Motor neuron (in vitro differentiated cells): ENCODE results near the gene FAM32A. TPM values are rescaled to one million over a fixed set of nuclear protein-coding genes. Genes with fewer than 3 reads are reported as not detected.
A peak's percentile ranks its signal among the peaks of the same experiment; 100 is the strongest.

Experiments
- ATAC-seq, 8 experiments: fragments of 200-7000 bp; cut with Tn5 transposase; replicated peaks in 6 of 8; 2 replicates each; pipeline ENCODE4 v1.8.0; 2021; ENCODE audit warnings: mild to moderate bottlenecking in 8 of 8, moderate library complexity in 8 of 8
- H3K27ac ChIP-seq, 2 donors: fragments of 250-450 bp; sonication (Bioruptor Pico); 2 replicates each; pipeline ENCODE4 v1.9.0; 2021; ENCODE audit warnings: antibody characterized with exemption in 2 of 2, mild to moderate bottlenecking in 2 of 2, moderate library complexity in 1 of 2
- H3K4me1 ChIP-seq, 2 donors: fragments of 250-450 bp; sonication (Bioruptor Pico); replicated peaks in 1 of 2; 2 replicates each; pipeline ENCODE4 v1.6.1; 2021; ENCODE audit warnings: antibody characterized with exemption in 2 of 2, mild to moderate bottlenecking in 2 of 2, moderate library complexity in 1 of 2
- H3K4me3 ChIP-seq, 5 donors: fragments of 250-450 bp; sonication (Bioruptor Pico); 2 replicates each; pipeline ENCODE4 v1.9.0; 2021; ENCODE audit warnings: antibody characterized with exemption in 5 of 5, mild to moderate bottlenecking in 5 of 5, moderate library complexity in 4 of 5
- WGBS, 10 experiments: fragments of 450-650 bp; shearing (Covaris generic); methylation state at CpG; one replicate each; pipeline ENCODE4 v1.0.0; 2022; 5-methylcytosine and 5-hydroxymethylcytosine counted together
- in situ Hi-C, 9 experiments: fragments of 400-800 bp; cut with MboI; loops; one replicate each; pipeline ENCODE4 v1.15.0; 2021; ENCODE audit warnings: low sequenced_read_pairs in 9 of 9, low pct_unique_long_range_greater_than_20kb in 2 of 9; ENCODE audit not compliant: unreplicated experiment in 9 of 9
- total RNA-seq, 8 experiments: library from RNA; unstranded; fragments of 300-600 nt; gene quantifications; 2 replicates each; pipeline versions ENCODE4 v1.2.3 to v1.2.4, GENCODE V29; 2022

FAM32A gene
- total RNA-seq, 8 experiments from 2014 or later: 78.1 to 159 (median 114) TPM

- peak; percentile 83 to 94 (median 90) for ATAC-seq
- 0 to 2% (median 0%) methylated on average over 2 to 9 of the region's 65 CpGs; no CpG with 5 or more reads in 5 of the 10 experiments for WGBS, 10 experiments
- Histone ChIP-seq H3K27ac (peak within 1 kb of the TSS; percentile 88 to 89), H3K4me1 (peaks cover 13 to 14% of the 10 kb centered on the region in 2 donors), H3K4me3 (peak within 1 kb of the TSS; percentile 57 to 99 (median 81))
- in situ Hi-C loops: loop anchor here in 6 of 9 experiments (25.0 kb wide), 4 partner anchors 160 to 785 kb away; partner anchors contain the start of genes AKAP8L (in 1 of the 6), CYP4F3 (in 1 of the 6) and CYP4F8 (in 1 of the 6)
These were observed 12.6 kb downstream of the FAM32A start, which contains the start of gene AP1M1 for GRCh38 chr19:16197622-16198369. AP1M1 (plus strand) TSS chr19:16197911; CDS start chr19:16198027, 116 bp downstream.

- ATAC-seq: peak in 3 of 8 experiments; percentile 2 to 10 (median 4)
- peak overlapping the region; percentile 88 to 89 for H3K27ac ChIP-seq
- peaks cover 13 to 14% of the 10 kb centered on the region in 2 donors for H3K4me1 ChIP-seq
- peak overlapping the region; percentile 57 to 99 (median 81) for H3K4me3 ChIP-seq
- in situ Hi-C loops: loop anchor here in 6 of 9 experiments (25.0 kb wide), 4 partner anchors 161 to 786 kb away; partner anchors contain the start of genes AKAP8L (in 1 of the 6), CYP4F3 (in 1 of the 6) and CYP4F8 (in 1 of the 6)
- 0% methylated on average over 1 to 8 of the region's 18 CpGs; no CpG with 5 or more reads in 7 of the 10 experiments for WGBS, 10 experiments
These were observed 13.1 kb downstream of the FAM32A start for GRCh38 chr19:16198370-16198651.

- no peak for ATAC-seq
- in situ Hi-C loops: loop anchor here in 6 of 9 experiments (25.0 kb wide), 4 partner anchors 162 to 787 kb away; partner anchors contain the start of genes AKAP8L (in 1 of the 6), CYP4F3 (in 1 of the 6) and CYP4F8 (in 1 of the 6)
- Histone ChIP-seq H3K27ac (no peak overlapping the region), H3K4me1 (peaks cover 13 to 14% of the 10 kb centered on the region in 2 donors), H3K4me3 (no peak overlapping the region)
- 96 to 100% (median 100%) methylated on average over 1 to 3 of the region's 9 CpGs; no CpG with 5 or more reads in 7 of the 10 experiments for WGBS, 10 experiments
These were observed 14.2 kb downstream of the FAM32A start for GRCh38 chr19:16199275-16199932.

GRCh38 chr19:16200038-16201010 is 15.1 kb downstream of the FAM32A start:
- ATAC-seq: no peak
- peaks cover 13 to 14% of the 10 kb centered on the region in 2 donors for H3K4me1 ChIP-seq
- in situ Hi-C loops: no loop called here
- H3K4me3 ChIP-seq: no peak overlapping the region
- no peak overlapping the region for H3K27ac ChIP-seq
- WGBS, 10 experiments: 64 to 100% (median 90%) methylated on average over 1 to 18 of the region's 20 CpGs; no CpG with 5 or more reads in 1 of the 10 experiments

- 68 to 100% (median 92%) methylated on average over 1 to 4 of the region's 4 CpGs; no CpG with 5 or more reads in 3 of the 10 experiments for WGBS, 10 experiments
- Histone ChIP-seq H3K4me3 (no peak overlapping the region), H3K27ac (no peak overlapping the region), H3K4me1 (peaks cover 13 to 14% of the 10 kb centered on the region in 2 donors)
- no peak for ATAC-seq
- in situ Hi-C loops: no loop called here
These were observed 15.8 kb downstream of the FAM32A start for GRCh38 chr19:16201011-16201391.

GRCh38 chr19:16202320-16203255 is 17.4 kb downstream of the FAM32A start:
- H3K4me3 ChIP-seq: no peak overlapping the region
- H3K27ac ChIP-seq: no peak overlapping the region
- peaks cover 6% of the 10 kb centered on the region in 2 donors for H3K4me1 ChIP-seq
- 62 to 100% (median 89%) methylated on average over 1 to 9 of the region's 22 CpGs; no CpG with 5 or more reads in 1 of the 10 experiments for WGBS, 10 experiments
- ATAC-seq: no peak
- in situ Hi-C loops: no loop called here

DNA sequence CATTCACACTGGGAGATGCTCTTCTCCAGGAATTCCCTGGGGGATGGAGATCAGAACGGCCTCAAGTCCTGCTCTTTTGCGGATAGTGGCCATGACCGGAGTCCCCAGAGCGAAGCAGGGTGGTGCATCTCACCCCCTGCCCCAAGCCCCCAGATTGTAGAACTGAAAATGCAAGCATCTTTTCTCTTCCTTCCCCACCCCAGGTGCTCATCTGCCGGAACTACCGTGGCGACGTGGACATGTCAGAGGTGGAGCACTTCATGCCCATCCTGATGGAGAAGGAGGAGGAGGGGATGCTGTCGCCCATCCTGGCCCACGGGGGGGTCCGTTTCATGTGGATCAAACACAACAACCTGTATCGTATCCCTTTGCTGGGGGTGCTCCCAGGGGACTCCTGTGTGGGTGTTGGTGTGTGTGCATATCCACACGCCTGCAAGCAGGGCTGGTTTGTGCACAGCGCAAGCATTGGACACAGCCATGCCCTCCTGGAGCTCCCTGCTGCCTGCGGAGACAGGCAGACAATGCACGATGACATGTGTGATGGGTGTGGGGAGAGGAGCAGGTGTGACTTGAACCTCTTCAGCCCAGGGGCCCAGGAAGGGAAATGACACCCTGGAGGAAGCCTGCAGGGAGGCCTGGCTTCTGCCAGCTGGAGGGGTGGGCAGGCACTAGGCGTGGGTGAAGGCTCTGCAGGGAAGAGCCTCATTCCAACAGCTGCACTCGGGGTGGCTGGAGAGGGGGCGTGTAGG is 18.2 kb downstream of the FAM32A start:
- H3K4me1 ChIP-seq: peaks cover 6% of the 10 kb centered on the region in 2 donors
- H3K27ac ChIP-seq: no peak overlapping the region
- H3K4me3 ChIP-seq: no peak overlapping the region
- 85 to 100% (median 100%) methylated on average over 1 to 5 of the region's 19 CpGs; no CpG with 5 or more reads in 5 of the 10 experiments for WGBS, 10 experiments
- ATAC-seq: peak in 3 of 8 experiments; percentile 9 to 33 (median 27)
- in situ Hi-C loops: no loop called here

DNA sequence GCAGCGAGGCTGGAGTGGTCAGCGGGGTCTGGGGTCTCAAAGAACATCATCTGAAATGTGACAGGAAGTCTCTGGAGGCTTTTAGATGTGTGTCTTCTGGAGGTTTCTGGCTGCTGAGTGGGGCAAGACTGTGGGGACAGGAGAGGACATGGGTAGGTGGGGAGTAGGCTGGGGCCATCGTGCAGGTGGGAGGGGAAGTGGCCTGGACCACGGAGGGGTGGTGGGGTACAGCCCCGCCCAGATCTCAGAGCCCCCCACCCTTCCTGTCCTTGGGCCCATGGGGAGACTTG is 18.7 kb downstream of the FAM32A start:
- no CpG with 5 or more reads among the region's 5 CpGs for WGBS, 10 experiments
- H3K27ac ChIP-seq: no peak overlapping the region
- peak in 1 of 8 experiments; percentile 20 for ATAC-seq
- H3K4me1 ChIP-seq: peaks cover 1 to 2% of the 10 kb centered on the region in 2 donors
- H3K4me3 ChIP-seq: no peak overlapping the region
- in situ Hi-C loops: no loop called here

DNA sequence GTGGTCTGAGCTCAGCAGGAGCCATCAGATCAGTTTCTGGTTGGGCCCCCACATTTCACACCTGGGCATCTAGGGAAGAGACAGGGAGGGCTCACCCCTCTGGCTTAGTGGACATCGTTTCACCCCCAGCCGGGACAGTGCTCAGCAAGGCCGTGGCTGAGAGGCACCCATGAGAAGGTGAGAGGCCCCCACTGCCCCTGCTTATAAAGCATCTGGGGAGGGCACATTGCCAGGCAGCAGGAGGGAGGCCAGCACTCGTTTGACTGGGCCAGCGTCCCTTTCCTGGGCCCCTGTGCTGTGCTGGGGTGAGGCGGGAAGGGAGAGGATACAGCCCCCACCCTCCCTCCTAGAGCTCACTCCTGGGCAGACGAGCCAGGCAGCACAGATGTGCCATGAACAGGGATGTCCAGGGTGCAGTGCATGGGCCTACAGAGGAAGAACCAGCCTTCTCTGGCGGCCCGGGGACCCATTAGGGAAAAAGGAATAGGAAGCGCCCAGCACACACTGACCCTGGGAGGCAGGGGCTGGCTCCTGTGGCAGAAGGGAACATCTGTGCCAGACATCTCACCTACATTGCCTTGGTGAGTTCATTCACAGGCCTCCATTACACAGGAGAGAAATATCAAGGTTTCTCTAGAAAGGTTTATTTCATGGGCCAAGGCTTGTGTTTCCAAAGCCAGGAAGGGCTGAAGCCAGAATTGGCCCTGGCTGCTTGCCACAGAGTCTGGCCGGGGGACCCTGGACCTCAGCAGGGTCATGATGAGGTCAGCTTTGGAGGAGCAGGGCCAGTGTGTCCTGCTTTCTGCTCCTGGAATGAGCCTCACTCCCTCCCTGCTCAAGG is 20.2 kb downstream of the FAM32A start:
- peak in 4 of 8 experiments; percentile 17 to 35 (median 26) for ATAC-seq
- in situ Hi-C loops: no loop called here
- Histone ChIP-seq H3K4me3 (no peak overlapping the region), H3K27ac (no peak overlapping the region), H3K4me1 (no peaks in the 10 kb centered on the region)
- 74 to 100% (median 93%) methylated on average over 1 to 4 of the region's 11 CpGs; no CpG with 5 or more reads in 5 of the 10 experiments for WGBS, 10 experiments

- in situ Hi-C loops: no loop called here
- no peak for ATAC-seq
- Histone ChIP-seq H3K4me3 (no peak overlapping the region), H3K27ac (no peak overlapping the region), H3K4me1 (no peaks in the 10 kb centered on the region)
- 60 to 100% (median 94%) methylated on average over 1 to 11 of the region's 14 CpGs; no CpG with 5 or more reads in 4 of the 10 experiments for WGBS, 10 experiments
These were observed 20.9 kb downstream of the FAM32A start for GRCh38 chr19:16206046-16206605.
